ENCODE data around the gene LHFPL5.

- TF ChIP-seq POLR2A (IDR thresholded peaks at IDR 0.05) = no peak
- no peak for TF ChIP-seq CTCF (IDR thresholded peaks at IDR 0.05)
These were observed 39.1 kb downstream of the LHFPL5 start for GRCh38 chr6:35844290-35844689.

Data from body of pancreas (tissue), 4 donors.